NCI-H2029 (cell line): ENCODE results near the gene POLR1A.

Experiments used
- DNase-seq: peaks from one replicate; lab custom pipeline; 2025; lab: John Stamatoyannopoulos, UW

POLR1A gene

GRCh38 chr2:85978883-85979780 lies 126.6 kb downstream of the POLR1A start:
- no peak for DNase-seq

GRCh38 chr2:85976106-85976920 lies 129.4 kb downstream of the POLR1A start:
- DNase-seq, result no peak

- DNase-seq, result no peak
Observed at GRCh38 chr2:85975581-85975980, 130.1 kb downstream of the POLR1A start.

- DNase-seq, result no peak
Observed at GRCh38 chr2:85974390-85974789, 131.3 kb downstream of the POLR1A start.

- DNase-seq, result no peak
Observed at GRCh38 chr2:85972355-85972754, 133.3 kb downstream of the POLR1A start.

- no peak for DNase-seq
Observed at GRCh38 chr2:85971366-85971765, 134.3 kb downstream of the POLR1A start.
